Activated CD8-positive, alpha-beta memory T cell treated with anti-CD3 and anti-CD28 coated beads for 24 hours (primary cell): ENCODE results near the gene ACVRL1.

Source experiments
- DNase-seq: peaks from one replicate; pipeline ENCODE4 v3.0.0-alpha.2; 2020

ACVRL1 gene

GRCh38 chr12:51970904-51971646 is 63.8 kb downstream of the ACVRL1 start:
- DNase-seq: peak; percentile 76

GRCh38 chr12:51971679-51972421 is 64.5 kb downstream of the ACVRL1 start:
- DNase-seq: no peak

DNA sequence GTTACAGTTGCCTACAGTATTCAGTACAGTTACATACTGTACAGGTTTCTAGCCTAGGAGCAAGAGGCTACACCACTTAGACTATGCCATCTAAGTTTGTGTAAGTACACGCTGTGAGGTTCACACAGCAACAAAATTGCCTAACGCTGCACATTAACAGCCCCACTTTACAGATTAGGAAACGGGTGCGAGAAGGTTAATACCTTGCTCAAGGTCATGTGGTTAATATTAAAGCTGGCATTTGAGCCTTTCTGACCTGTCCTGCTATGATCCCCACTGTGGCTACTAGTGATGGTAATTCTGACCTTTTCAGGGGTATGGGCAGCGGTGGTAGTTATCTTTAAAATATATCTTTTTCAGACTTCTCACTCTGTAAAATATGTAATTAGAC is 65.1 kb downstream of the ACVRL1 start:
- no peak for DNase-seq

DNA sequence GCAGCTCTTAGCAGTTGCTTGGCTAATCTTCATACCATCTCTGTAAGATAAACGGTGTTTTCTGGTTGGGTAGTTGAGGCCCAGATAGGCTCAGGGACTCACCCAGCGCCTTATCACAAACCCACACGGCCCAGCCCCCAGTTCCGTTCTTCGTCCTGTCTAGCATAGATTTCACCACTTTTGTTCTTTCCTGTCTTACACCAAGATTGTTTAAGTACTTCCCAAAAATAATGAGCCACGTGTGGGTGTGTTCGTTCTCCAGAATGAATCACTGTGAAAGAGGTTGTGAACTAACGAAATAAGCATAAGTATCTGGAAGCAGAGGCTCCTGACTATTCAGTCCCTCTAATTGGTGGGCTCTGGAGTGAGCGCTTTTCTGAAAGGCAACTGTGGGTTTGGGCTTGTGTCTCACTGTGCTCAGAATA is 65.6 kb downstream of the ACVRL1 start:
- peak; percentile 69 for DNase-seq
